H54 (cell line): Measurements from ENCODE around the gene BCOR.

Experiments
- DNase-seq: peaks from one replicate; pipeline ENCODE4 v3.0.0; 2011; ENCODE audit warnings: low spot score, mixed read lengths; ENCODE audit not compliant: insufficient read length
- FAIRE-seq: peaks from 3 replicates; lab custom pipeline; 2011; peaks lifted over from hg19 to GRCh38; lab: Jason Lieb, UNC
- POLR2A ChIP-seq: IDR thresholded peaks from 2 replicates; pipeline ENCODE4 v1.6.1; 2011; ENCODE audit warnings: low read depth, mild to moderate bottlenecking, low read length

BCOR gene

GRCh38 chrX:40012039-40012867, 85.5 kb downstream of the BCOR start:
- no peak for TF ChIP-seq POLR2A
- DNase-seq (no peak), FAIRE-seq (no peak)

- no peak for TF ChIP-seq POLR2A
- DNase-seq, result no peak
- FAIRE-seq, result no peak
Observed at GRCh38 chrX:40011322-40012038, 86.3 kb downstream of the BCOR start.

GRCh38 chrX:40010550-40011321, 87.0 kb downstream of the BCOR start:
- no peak for DNase-seq
- no peak for TF ChIP-seq POLR2A
- no peak for FAIRE-seq

DNA sequence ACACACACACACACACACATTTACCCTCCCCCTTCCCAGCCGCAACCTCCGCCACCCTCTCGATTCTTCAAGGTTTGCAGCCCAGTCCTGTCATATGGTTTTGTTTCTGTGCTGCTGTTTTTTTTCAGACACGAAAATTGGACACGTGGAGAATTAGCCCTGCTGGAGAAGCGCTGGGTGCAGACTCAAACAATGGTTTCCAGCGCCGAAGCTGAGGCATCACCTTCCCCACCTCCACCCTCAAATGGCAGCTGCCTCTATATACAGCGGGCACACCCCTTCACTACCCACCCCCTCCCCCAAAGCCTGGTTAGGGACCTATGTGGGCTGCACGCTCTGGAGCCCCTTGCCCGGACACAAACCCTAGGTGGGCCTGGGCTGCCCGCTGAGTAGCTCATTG, 87.9 kb downstream of the BCOR start:
- DNase-seq, result no peak
- no peak for FAIRE-seq
- no peak for TF ChIP-seq POLR2A

GRCh38 chrX:40009462-40009851, 88.3 kb downstream of the BCOR start:
- TF ChIP-seq POLR2A, result no peak
- DNase-seq (no peak), FAIRE-seq (no peak)

DNA sequence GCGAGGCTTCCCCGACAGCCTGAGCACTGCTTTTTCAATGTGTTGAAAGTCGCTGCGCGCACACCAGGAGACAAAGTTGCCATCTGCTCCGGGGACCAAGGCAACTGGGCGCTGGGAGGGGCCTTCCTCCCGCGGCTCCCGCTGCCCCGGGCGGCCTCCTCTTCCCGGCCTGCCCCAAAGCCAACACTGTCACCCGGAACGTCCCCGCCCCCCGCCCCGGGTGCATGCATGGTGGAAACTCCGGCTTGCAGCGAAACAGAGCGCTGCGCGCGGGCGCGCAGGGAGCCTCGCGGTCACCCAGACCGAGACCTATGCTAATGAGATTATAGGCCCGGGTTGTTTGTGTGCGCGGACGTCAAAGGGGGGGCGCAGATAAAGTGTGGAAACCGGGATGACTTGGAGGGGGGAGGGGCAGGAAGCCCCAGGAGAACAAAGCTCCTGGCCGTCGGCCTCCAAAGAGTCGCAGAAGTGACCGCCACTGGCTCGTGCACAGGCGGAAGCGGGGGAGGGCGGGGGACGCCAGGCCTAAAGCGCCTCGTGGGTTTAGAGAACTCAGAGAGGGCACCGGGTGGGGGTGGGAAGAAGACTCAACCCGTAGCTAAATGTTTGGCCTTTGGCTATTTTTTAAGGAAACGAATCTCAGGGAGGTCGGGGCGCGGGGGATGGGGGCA, 88.8 kb downstream of the BCOR start:
- DNase-seq, result no peak
- no peak for TF ChIP-seq POLR2A
- FAIRE-seq, result no peak

GRCh38 chrX:40007756-40008705, 89.7 kb downstream of the BCOR start:
- DNase-seq, result no peak
- FAIRE-seq, result no peak
- TF ChIP-seq POLR2A, result no peak

- no peak for TF ChIP-seq POLR2A
- DNase-seq (no peak), FAIRE-seq (no peak)
Observed at GRCh38 chrX:40007131-40007755, 90.5 kb downstream of the BCOR start.

DNA sequence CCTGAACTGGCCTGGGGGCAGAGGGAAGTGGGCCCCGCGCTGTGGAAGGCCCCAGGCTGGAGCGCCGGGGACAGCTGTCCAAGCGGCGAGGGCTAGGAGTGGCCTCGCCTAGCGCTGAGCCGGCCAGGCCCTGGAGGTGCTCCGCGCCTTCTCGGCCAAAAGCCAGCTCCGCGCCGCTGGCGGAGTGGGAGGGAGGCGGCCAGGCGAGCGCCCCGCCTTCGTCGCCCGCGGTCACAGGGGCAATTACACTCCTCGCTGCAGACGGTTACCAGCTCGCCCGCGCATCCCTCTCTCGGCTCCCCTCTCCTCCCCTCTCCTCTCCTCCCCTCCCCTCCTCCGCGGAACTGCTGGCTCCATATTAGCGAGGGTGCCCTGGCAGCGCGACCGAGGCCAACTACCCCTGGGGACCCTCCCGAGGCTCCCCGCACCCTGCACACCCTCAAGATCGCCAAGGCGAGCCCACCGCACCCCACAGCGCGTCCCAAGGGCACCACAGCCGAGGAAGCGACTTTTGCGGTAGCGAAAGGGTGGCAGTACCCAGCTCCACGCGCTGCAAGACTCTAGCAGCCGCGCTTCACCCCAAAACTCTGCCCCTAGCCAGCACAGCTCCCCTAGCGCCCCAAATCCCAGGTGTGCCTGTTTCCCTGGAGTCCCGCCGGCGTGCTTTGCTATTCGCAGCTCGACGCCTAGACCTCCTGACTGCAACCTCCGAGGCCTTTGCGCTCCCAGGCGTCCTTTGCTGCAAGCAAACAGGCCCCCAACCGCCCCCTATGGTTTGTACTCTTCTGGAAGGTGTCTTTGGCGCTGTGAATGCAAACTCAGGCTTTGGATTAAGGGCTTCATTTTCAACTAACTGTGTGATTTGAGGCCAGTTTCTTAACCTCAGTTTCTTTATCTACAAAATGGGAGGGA, 91.4 kb downstream of the BCOR start:
- TF ChIP-seq POLR2A, result no peak
- DNase-seq, result no peak
- FAIRE-seq, result no peak

- no peak for TF ChIP-seq POLR2A
- DNase-seq, result no peak
- FAIRE-seq, result no peak
Observed at GRCh38 chrX:40005292-40006011, 92.3 kb downstream of the BCOR start.

GRCh38 chrX:40004921-40005291, 92.9 kb downstream of the BCOR start:
- FAIRE-seq, result no peak
- no peak for DNase-seq
- no peak for TF ChIP-seq POLR2A
